Measurements from ENCODE around the gene SERPINI1.

The SERPINI1 gene

GRCh38 chr3:167735233-167736138 lies at the start of gene SERPINI1:
SERPINI1 (plus strand) TSS chr3:167735721; CDS start chr3:167789129, 53,408 bp downstream.
- peak; percentile 77 for DNase-seq

- DNase-seq: peak; percentile 61
These were observed 44.2 kb upstream of the SERPINI1 start for GRCh38 chr3:167691366-167691765.

GRCh38 chr3:167694121-167694520 lies 41.4 kb upstream of the SERPINI1 start:
- DNase-seq: no peak

- no peak for DNase-seq
These were observed 35.5 kb upstream of the SERPINI1 start for GRCh38 chr3:167700046-167700445.

GRCh38 chr3:167700926-167701325 lies 34.6 kb upstream of the SERPINI1 start:
- no peak for DNase-seq

- no peak for DNase-seq
These were observed 29.7 kb upstream of the SERPINI1 start for GRCh38 chr3:167705840-167706239.

GRCh38 chr3:167709690-167710089 lies 25.8 kb upstream of the SERPINI1 start:
- DNase-seq: no peak

- no peak for DNase-seq
These were observed 25.0 kb upstream of the SERPINI1 start for GRCh38 chr3:167710552-167710951.

GRCh38 chr3:167711439-167711838 lies 24.1 kb upstream of the SERPINI1 start:
- no peak for DNase-seq

- no peak for DNase-seq
These were observed 23.1 kb upstream of the SERPINI1 start for GRCh38 chr3:167712445-167712844.

- DNase-seq: no peak
These were observed 20.6 kb upstream of the SERPINI1 start for GRCh38 chr3:167714871-167715270.

GRCh38 chr3:167716920-167717319 lies 18.6 kb upstream of the SERPINI1 start:
- DNase-seq: no peak

- DNase-seq: no peak
These were observed 16.9 kb upstream of the SERPINI1 start for GRCh38 chr3:167718582-167718981.

GRCh38 chr3:167723025-167723512 lies 12.5 kb upstream of the SERPINI1 start:
- DNase-seq: no peak

GRCh38 chr3:167723872-167724271 lies 11.6 kb upstream of the SERPINI1 start:
- no peak for DNase-seq

- no peak for DNase-seq
These were observed 7.3 kb upstream of the SERPINI1 start for GRCh38 chr3:167728176-167728575.

GRCh38 chr3:167728632-167729323 lies 6.7 kb upstream of the SERPINI1 start:
- DNase-seq: no peak

- no peak for DNase-seq
These were observed 5.9 kb upstream of the SERPINI1 start for GRCh38 chr3:167729591-167729990.

GRCh38 chr3:167731393-167731792 lies 4.1 kb upstream of the SERPINI1 start:
- no peak for DNase-seq

- DNase-seq: no peak
These were observed 3.0 kb upstream of the SERPINI1 start for GRCh38 chr3:167732313-167733065.

GRCh38 chr3:167733961-167734497 lies 1.5 kb upstream of the SERPINI1 start:
- peak; percentile 13 for DNase-seq

GRCh38 chr3:167734498-167735232 lies 856 bp upstream of the SERPINI1 start, which contains the start of gene PDCD10:
PDCD10 (minus strand) TSS chr3:167734892; CDS start chr3:167720157, 14,735 bp downstream.
- DNase-seq: peak; percentile 99

All from CD4-positive, alpha-beta T cell treated with Interleukin-4 for 4 hours (primary cell).